Tibial nerve (tissue), 4 donors: ENCODE results near the gene PRSS36.

Source experiments
- CTCF ChIP-seq, 5 experiments: fragments of 200-600 bp in 3 of 5; fragments of 450-650 bp in 2 of 5; sonication (generic) in 3 of 5; IDR thresholded peaks; one replicate each; pipeline ENCODE4 v1.5.1; 2016 to 2019; ENCODE audit warnings: antibody characterized with exemption in 5 of 5, mild to moderate bottlenecking in 3 of 5, moderate library complexity in 2 of 5
- EP300 ChIP-seq, 2 donors: sonication (generic); formaldehyde crosslinking; IDR thresholded peaks; one replicate each; pipeline ENCODE4 v1.6.1; 2017; ENCODE audit warnings: antibody characterized with exemption in 2 of 2, mild to moderate bottlenecking in 1 of 2
- POLR2A ChIP-seq, 2 donors: fragments of 450-650 bp; IDR thresholded peaks; one replicate each; pipeline ENCODE4 v1.6.1; 2017; ENCODE audit warnings: antibody characterized with exemption in 2 of 2, mild to moderate bottlenecking in 2 of 2, moderate library complexity in 2 of 2

DNA sequence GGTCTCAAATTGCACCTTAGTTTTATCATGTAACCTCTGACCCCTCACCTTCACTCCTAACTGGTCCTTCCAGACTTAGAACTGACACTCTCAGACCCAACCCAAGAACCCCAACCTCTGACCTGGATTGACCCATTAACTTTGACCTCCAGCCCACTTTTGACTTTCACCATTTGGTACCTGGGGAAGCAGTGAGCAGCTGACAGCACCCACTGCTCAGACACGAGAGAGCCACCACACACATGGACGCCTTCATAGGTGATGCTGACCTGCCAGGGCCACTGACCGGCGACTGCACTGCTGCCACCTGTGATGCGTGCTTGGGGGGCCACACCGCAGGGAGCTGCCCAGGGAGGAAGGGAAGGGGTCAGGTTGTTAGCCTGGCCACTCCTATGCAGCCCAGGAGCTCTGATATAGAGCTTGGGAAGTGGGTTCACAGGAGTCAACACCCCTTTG, 16.8 kb downstream of the PRSS36 start:
- TF ChIP-seq CTCF (IDR thresholded peaks at IDR 0.05) (no peak), POLR2A (IDR thresholded peaks at IDR 0.05) (no peak), EP300 (IDR thresholded peaks at IDR 0.05) (no peak)
